NCI-H2196 treated with DMSO at 0.1 percent for 48 hours (cell line): Measurements from ENCODE around the gene ASB5.

ENCODE experiments used
- DNase-seq: peaks from one replicate; lab custom pipeline; 2025; ENCODE audit not compliant: unreplicated experiment; lab: John Stamatoyannopoulos, UW

Gene ASB5

DNA sequence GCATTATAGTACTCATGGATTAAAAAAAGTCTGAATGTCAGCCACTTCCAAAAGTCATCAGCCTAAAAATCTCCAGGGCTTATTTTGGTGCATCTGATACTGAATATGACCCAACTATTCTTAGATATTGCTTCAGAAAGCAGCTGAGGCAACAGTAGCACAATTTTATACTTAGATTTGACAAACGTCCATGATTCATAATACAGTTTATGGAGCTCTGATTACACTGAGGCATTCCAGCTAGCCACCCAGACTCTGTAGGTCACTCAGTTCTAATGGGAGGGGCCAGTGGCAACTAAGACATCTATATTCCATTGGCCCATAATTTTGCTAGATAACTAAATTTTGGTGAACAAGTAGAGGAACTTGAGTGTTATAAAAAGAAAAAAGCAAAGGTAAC lies 84.0 kb downstream of the ASB5 start:
- DNase-seq: no peak
